Tibial nerve (tissue), 4 donors: ENCODE results near the gene DIP2C. TPM values are rescaled to one million over a fixed set of nuclear protein-coding genes. Genes with fewer than 3 reads are reported as not detected.

Experiments used
- DNase-seq, 2 donors: peaks; one replicate each; pipeline ENCODE4 v3.0.0-alpha.2; 2019; ENCODE audit warnings: low spot score in 2 of 2
- H3K27ac ChIP-seq, 4 donors: fragments of 200-600 bp; sonication (generic) in 3 of 4; one replicate each; pipeline ENCODE4 v1.5.1; 2017 to 2019; ENCODE audit warnings: mild to moderate bottlenecking in 1 of 4
- H3K27me3 ChIP-seq, 2 donors: fragments of 200-600 bp; sonication (generic) in 1 of 2; one replicate each; pipeline versions ENCODE4 v1.5.1 to v1.6.0; 2017 to 2019
- H3K36me3 ChIP-seq, 3 donors: fragments of 200-600 bp; sonication (generic); one replicate each; pipeline ENCODE4 v1.5.1; 2018 to 2019
- H3K4me1 ChIP-seq, 4 donors: fragments of 200-600 bp; sonication (generic) in 3 of 4; one replicate each; pipeline ENCODE4 v1.5.1; 2017 to 2019
- H3K4me3 ChIP-seq, 4 donors: fragments of 200-600 bp; sonication (generic) in 3 of 4; one replicate each; pipeline ENCODE4 v1.5.1; 2017 to 2019; ENCODE audit warnings: mild to moderate bottlenecking in 1 of 4, moderate library complexity in 1 of 4
- H3K9me3 ChIP-seq, 4 donors: fragments of 200-600 bp; sonication (generic) in 3 of 4; one replicate each; pipeline ENCODE4 v1.5.1; 2017 to 2019
- CTCF ChIP-seq, 5 experiments: fragments of 200-600 bp in 3 of 5; fragments of 450-650 bp in 2 of 5; sonication (generic) in 3 of 5; IDR thresholded peaks; one replicate each; pipeline ENCODE4 v1.5.1; 2016 to 2019; ENCODE audit warnings: antibody characterized with exemption in 5 of 5, mild to moderate bottlenecking in 3 of 5, moderate library complexity in 2 of 5
- EP300 ChIP-seq, 2 donors: sonication (generic); formaldehyde crosslinking; IDR thresholded peaks; one replicate each; pipeline ENCODE4 v1.6.1; 2017; ENCODE audit warnings: antibody characterized with exemption in 2 of 2, mild to moderate bottlenecking in 1 of 2
- POLR2A ChIP-seq, 2 donors: fragments of 450-650 bp; IDR thresholded peaks; one replicate each; pipeline ENCODE4 v1.6.1; 2017; ENCODE audit warnings: antibody characterized with exemption in 2 of 2, mild to moderate bottlenecking in 2 of 2, moderate library complexity in 2 of 2
- WGBS, 2 donors: methylation state at CpG; one replicate each; pipeline ENCODE4 v1.1.5; 2018; 5-methylcytosine and 5-hydroxymethylcytosine counted together
- total RNA-seq, 4 donors: library from RNA; depleted of rRNA; stranded (reverse); fragments of >200 nt; gene quantifications; one replicate each; pipeline ENCODE4 v1.1.0, GENCODE V29; 2016

The DIP2C gene
- total RNA-seq, 4 donors from 2014 or later = 31.4 to 46.5 (median 36.0) TPM

- no peak for DNase-seq
These were observed 180.7 kb downstream of the DIP2C start for GRCh38 chr10:508726-509125.

DNA sequence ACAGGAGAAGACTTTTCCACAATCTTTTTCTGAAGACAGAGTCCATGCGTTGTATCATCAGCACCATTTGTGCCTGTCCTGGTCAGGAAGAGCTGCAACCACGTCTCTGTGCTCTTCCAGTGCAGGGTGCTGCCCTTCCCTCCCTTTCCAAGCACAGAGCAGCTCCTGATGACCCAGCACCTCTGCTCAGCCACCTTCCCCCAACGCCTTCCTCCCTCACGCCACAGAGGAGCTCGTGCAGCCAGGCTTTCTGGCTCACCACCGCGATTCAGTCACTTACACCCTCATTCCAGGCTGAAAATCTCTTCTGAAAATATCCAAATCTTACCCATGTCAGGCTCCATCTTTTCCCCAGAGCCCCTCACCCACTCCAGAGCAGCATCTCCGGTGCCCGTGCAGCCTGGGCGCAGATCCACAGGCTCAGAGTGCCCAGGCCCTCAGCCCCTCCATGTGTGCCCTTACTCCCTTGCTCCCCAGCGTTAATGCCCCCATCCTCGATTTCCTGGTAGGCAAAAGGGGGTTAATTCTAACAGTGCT is 181.5 kb downstream of the DIP2C start:
- Histone ChIP-seq H3K27ac (no peak overlapping the region), H3K27me3 (no peaks in the 10 kb centered on the region), H3K9me3 (no peaks in the 10 kb centered on the region), H3K4me1 (peaks cover 0 to 21% (median 4%) of the 10 kb centered on the region in 4 donors), H3K36me3 (peaks cover 0 to 6% (median 0%) of the 10 kb centered on the region in 3 donors), H3K4me3 (no peak overlapping the region)
- 90 to 91% methylated on average over 12 of the region's 12 CpGs for WGBS, 2 donors
- no peak for DNase-seq
- no peak for TF ChIP-seq POLR2A (IDR thresholded peaks at IDR 0.05)
- no peak for TF ChIP-seq CTCF (IDR thresholded peaks at IDR 0.05)
- no peak for TF ChIP-seq EP300 (IDR thresholded peaks at IDR 0.05)

More at GRCh38 chr10:508726-509125, 180.7 kb downstream of the DIP2C start:
- WGBS, 2 donors = 95% methylated on average over 13 of the region's 13 CpGs
- Histone ChIP-seq H3K9me3 (no peaks in the 10 kb centered on the region), H3K4me1 (peaks cover 0 to 25% (median 4%) of the 10 kb centered on the region in 4 donors), H3K36me3 (peaks cover 0 to 6% (median 0%) of the 10 kb centered on the region in 3 donors), H3K27me3 (no peaks in the 10 kb centered on the region), H3K27ac (no peak overlapping the region), H3K4me3 (no peak overlapping the region)
- TF ChIP-seq CTCF (IDR thresholded peaks at IDR 0.05) = no peak
- no peak for TF ChIP-seq EP300 (IDR thresholded peaks at IDR 0.05)
- TF ChIP-seq POLR2A (IDR thresholded peaks at IDR 0.05) = no peak

GRCh38 chr10:507355-507699 is 182.1 kb downstream of the DIP2C start:
- TF ChIP-seq EP300 (IDR thresholded peaks at IDR 0.05) (no peak), POLR2A (IDR thresholded peaks at IDR 0.05) (no peak), CTCF (IDR thresholded peaks at IDR 0.05) (no peak)
- peaks cover 0 to 6% (median 0%) of the 10 kb centered on the region in 3 donors for H3K36me3 ChIP-seq
- DNase-seq = no peak
- no peaks in the 10 kb centered on the region for H3K27me3 ChIP-seq
- peaks cover 0 to 21% (median 4%) of the 10 kb centered on the region in 4 donors for H3K4me1 ChIP-seq
- no peak overlapping the region for H3K4me3 ChIP-seq
- H3K9me3 ChIP-seq = no peaks in the 10 kb centered on the region
- no peak overlapping the region for H3K27ac ChIP-seq
- 94% methylated on average over 16 of the region's 16 CpGs for WGBS, 2 donors

DNA sequence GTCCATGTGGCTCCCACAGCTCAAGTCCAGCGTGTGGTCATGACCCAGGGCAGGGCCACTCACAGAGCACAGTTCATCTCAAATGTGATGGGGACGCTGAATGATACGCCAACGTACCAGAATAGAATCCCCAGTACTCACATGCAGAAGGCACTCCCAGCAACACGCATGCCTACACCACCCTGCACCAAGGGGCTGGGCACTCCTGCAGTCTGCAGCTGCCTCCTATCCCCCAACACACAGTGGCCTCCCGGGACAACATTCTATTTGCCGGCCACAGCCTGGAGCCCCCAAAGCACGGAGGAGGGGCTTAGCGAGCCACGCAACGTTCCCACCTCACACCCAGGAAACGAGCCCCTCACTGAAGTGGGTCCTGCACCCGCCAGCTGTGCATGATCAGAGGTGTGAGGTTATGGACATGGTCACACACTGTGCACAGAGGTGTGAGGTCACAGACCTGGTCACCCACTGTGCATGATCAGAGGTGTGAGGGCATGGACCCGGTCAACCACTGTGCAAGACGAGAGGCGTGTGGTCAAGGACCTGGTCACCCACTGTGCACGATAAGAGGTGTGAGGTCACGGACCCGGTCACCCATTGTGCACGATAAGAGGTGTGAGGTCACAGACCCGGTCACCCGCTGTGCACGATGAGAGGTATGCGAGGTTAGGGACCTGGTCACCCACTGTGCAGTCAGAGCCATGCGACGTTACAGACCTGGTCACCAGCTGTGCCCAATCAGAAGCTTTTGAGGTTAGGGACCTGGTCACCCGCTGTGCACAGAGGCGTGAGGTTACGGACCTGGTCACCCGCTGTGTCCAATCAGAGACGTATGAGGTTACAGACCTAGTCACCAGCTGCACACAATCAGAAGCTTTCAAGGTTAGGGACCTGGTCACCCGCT is 182.8 kb downstream of the DIP2C start:
- peaks cover 0 to 17% (median 4%) of the 10 kb centered on the region in 4 donors for H3K4me1 ChIP-seq
- H3K36me3 ChIP-seq = peaks cover 0 to 6% (median 0%) of the 10 kb centered on the region in 3 donors
- H3K27ac ChIP-seq = no peak overlapping the region
- DNase-seq = no peak
- H3K4me3 ChIP-seq = no peak overlapping the region
- H3K9me3 ChIP-seq = no peaks in the 10 kb centered on the region
- WGBS, 2 donors = 90 to 92% methylated on average over 29 to 31 of the region's 32 CpGs
- H3K27me3 ChIP-seq = no peaks in the 10 kb centered on the region
- TF ChIP-seq CTCF (IDR thresholded peaks at IDR 0.05) = no peak
- TF ChIP-seq POLR2A (IDR thresholded peaks at IDR 0.05) = no peak
- TF ChIP-seq EP300 (IDR thresholded peaks at IDR 0.05) = no peak

DNA sequence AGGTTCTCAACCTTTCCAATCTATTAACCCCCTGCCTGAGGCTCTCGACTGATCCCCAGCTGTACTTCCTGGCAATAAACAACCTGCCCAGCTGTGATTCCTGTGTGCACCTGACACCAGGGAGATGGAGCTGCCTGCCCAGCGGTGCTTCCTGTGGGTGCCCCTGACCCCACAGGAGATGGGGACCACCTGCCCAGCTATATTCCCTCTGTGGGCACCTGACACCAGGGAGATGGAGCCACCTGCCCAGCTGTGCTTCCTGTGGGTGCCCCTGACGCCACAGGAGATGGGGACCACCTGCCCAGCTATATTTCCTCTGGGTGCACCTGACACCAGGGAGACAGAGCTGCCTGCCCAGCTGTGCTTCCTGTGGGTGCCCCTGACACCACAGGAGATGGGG is 184.0 kb downstream of the DIP2C start:
- Histone ChIP-seq H3K27ac (no peak overlapping the region), H3K36me3 (peaks cover 0 to 6% (median 0%) of the 10 kb centered on the region in 3 donors), H3K27me3 (no peaks in the 10 kb centered on the region), H3K4me1 (peaks cover 0 to 17% (median 4%) of the 10 kb centered on the region in 4 donors), H3K9me3 (no peaks in the 10 kb centered on the region), H3K4me3 (no peak overlapping the region)
- DNase-seq = no peak
- 50 to 77% methylated on average over 1 to 3 of the region's 3 CpGs for WGBS, 2 donors
- no peak for TF ChIP-seq POLR2A (IDR thresholded peaks at IDR 0.05)
